ENCODE results near the gene CHRNA1.

- TF ChIP-seq, protein P1, sequence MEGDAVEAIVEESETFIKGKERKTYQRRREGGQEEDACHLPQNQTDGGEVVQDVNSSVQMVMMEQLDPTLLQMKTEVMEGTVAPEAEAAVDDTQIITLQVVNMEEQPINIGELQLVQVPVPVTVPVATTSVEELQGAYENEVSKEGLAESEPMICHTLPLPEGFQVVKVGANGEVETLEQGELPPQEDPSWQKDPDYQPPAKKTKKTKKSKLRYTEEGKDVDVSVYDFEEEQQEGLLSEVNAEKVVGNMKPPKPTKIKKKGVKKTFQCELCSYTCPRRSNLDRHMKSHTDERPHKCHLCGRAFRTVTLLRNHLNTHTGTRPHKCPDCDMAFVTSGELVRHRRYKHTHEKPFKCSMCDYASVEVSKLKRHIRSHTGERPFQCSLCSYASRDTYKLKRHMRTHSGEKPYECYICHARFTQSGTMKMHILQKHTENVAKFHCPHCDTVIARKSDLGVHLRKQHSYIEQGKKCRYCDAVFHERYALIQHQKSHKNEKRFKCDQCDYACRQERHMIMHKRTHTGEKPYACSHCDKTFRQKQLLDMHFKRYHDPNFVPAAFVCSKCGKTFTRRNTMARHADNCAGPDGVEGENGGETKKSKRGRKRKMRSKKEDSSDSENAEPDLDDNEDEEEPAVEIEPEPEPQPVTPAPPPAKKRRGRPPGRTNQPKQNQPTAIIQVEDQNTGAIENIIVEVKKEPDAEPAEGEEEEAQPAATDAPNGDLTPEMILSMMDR (IDR thresholded peaks at IDR 0.05; ENCODE audit: low read length), result no peak
- no peak for TF ChIP-seq EZH2 (IDR thresholded peaks at IDR 0.05; ENCODE audit: borderline replicate concordance, low read length)
Measured at GRCh38 chr2:174771136-174771535, 6.9 kb upstream of the CHRNA1 start.

All from OCI-LY1 (cell line).